ENCODE data around the gene CDKAL1.

The CDKAL1 gene

GRCh38 chr6:21104288-21104687, 570.0 kb downstream of the CDKAL1 start:
- no peak for DNase-seq (ENCODE audit: low read depth)

GRCh38 chr6:21107796-21108195, 573.5 kb downstream of the CDKAL1 start:
- no peak for DNase-seq (ENCODE audit: low read depth)

GRCh38 chr6:21109391-21110178, 575.3 kb downstream of the CDKAL1 start:
- no peak for DNase-seq (ENCODE audit: low read depth)

DNA sequence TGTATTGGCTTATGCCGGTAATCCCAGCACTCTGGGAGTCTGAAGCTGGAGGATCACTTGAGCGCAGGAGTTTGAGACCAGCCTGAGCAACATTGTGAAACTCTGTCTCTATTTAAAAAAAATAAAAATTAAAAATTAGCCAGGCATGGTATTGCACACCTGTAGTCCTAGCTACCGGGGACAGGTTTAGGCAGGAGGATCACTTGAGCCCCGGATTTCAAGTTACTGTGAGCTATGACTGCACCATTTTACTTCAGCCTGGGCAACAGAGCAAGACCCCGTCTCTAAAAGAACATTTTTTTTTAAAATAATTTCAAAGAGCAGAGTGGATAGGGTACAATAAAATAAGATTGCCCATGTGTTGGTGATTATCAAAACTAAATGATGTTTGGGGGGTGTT, 576.4 kb downstream of the CDKAL1 start:
- DNase-seq (ENCODE audit: low read depth), result no peak

DNA sequence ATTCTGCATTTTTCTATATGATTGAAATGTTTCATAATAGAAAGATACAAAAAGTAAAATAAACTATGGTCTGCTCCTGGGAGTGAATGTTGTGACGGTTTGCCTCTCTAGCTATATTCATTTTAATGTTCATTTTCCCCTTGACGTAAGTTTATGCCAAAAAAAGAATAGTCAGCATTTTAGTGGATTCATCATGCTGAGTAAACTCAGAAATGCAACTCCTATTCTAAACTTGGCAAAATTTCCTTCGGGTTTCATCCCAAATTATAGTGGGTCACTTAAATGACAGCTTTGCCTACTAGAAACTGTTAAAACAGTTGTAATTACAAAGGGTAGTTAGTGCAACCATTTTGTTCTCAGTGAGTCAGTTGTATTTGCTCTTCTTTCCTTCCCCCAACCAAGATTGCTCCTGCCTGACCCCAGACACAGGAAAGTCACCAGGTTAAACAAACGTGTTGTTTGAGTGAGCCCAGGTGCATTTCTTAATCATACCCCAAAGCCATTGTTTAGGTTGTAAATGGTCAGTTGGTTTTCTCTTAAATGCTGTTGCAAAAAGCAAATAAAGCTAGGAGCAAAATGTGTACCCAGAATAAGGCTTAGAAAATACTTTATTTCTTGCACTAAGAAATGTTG, 577.0 kb downstream of the CDKAL1 start:
- no peak for DNase-seq (ENCODE audit: low read depth)

- DNase-seq (ENCODE audit: low read depth), result no peak
Measured at GRCh38 chr6:21115111-21115510, 580.9 kb downstream of the CDKAL1 start.

DNA sequence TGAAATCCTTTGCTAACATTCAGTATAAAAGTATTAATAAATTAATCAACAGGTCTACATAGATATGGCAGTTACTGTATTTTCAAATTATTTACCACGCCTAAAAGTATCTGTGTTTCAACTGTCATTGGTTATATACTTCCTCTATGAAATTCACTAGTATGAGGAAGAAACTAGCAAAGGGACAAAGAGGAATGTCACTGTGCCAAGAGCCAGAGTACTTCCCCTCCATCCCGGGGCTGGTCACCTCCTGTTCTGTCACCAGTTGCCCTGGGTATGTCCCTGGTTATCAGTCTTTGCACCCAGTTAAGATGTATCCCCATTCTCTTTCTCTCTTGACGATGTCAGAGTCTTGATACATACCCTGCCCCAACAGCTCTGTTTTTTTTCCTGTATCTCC, 582.5 kb downstream of the CDKAL1 start:
- no peak for DNase-seq (ENCODE audit: low read depth)

DNA sequence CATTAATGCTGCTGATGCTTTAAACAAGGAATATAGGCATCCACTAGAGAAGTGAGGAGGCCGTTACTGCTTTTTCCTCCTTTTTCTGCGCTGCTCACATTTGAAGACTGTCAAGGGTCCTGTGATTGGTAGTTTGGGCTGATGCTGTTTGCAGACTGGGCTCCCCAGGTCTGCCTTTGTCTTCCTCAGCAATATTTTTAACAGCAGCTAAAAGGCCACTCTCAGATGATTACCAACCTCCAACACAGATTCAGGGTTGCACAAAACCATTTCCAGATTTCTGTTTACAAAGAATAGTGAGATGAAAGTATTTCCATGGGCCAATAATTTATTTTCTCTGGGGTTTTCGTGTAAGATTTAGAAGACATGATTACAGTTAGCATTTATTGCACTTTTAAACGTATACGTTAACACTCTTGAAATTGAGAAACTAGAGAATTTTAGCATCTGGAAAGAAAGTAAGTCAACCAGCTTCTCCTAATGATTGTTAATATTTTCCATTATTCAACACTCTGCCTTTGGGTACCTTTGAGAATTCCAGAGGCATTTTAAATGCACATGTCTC, 584.0 kb downstream of the CDKAL1 start:
- no peak for DNase-seq (ENCODE audit: low read depth)

DNA sequence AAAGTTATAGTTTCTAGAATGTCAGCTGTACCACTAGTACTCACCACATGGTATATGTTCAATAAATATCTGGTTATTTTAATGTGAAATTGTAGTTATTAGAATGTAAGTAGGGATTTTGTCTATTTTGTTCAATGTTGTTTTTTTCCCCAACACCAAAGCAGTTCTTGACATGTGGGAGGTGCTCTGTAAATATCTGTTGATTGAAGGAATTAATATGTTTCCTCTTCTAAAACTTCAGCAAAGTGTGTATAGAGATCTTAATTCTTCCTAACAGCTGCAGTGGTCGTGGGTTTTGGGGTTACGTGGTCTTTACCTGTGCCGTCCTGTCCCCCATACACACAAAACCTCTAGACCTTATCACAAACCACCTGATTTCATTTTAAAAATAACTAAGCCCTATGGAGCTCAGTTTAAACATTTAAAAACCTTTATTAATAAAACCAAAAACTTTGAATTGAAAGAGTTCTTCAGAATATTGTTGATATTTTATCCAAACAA, 587.4 kb downstream of the CDKAL1 start:
- no peak for DNase-seq (ENCODE audit: low read depth)

DNA sequence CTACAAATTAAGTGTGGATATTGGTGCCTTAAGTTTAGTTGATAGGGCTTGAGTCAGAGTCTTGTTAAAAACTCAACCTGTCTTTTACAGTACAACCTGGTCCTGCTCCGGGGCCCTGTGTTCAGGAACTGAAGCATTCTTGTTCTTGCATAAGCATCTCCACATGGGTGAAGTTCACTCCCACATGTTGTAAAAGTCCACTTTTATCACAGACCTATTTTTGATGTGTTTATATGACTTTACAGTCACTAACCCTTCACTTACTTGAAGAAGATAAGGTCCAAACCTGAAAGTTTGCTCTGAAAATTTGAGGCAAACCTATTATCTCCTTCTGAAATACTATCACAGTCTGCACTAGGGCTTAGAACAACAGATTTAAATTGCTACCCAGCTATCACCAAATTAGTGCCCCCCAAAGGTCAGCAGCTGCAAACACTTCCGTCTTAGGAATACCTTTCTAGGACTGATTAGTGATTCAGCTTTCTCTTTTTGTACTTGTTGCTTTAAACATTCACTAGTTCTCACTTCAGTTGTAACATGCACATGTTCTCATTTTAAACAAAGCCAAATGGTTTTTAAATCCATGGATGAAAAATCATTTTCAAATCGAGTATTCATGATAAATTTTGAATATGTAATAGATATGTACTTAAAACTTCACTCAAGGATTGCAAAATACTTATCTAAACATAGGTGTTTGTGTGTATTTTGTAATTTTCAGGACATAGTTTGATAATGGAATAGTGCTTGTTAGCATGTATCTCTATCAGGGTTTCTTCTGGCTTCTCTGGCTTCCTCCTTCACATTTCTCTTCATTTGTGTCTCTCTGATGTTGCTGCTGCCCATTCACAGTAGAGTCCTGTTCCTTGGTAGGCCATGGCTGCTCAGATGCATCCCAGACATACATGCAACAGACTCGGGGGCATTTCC, 589.5 kb downstream of the CDKAL1 start:
- DNase-seq (ENCODE audit: low read depth), result no peak

DNA sequence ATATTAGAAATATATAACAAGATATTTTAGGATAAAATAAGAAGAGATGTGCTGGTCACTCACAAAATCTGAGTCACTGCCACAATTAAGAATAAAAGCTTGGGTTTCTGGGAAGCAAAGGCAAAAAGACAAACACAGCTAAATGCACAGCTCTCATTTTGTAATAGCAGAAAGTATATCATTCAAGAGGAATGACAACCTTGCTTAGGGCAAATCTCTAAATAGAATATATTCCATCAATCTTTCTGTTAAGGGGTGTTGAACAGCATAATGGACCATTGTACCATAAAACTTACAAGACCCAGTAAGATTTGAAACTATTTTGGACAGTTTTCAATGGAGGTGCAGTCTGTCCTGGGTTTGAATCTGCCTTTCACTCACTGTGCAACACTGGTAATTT, 594.3 kb downstream of the CDKAL1 start:
- DNase-seq (ENCODE audit: low read depth), result no peak

DNA sequence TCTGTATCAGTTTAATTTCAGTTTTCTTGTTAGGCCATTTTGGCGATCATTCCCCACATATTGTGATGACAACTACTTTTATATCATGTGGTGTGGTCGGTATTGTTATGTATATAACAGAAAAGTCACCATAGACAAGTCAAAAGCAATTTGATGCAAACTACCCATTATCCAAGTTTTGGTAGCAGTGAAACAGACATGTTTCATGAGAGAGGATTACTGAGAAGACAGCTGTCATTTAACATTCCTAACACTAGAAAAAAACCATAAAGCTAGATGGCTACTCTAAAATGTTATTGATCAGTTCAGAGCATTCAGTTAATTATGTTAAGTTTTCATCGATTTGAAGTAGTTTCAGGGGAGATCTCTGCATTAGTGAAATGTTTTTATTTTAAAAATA, 597.1 kb downstream of the CDKAL1 start:
- DNase-seq (ENCODE audit: low read depth), result no peak

GRCh38 chr6:21132446-21132845, 598.2 kb downstream of the CDKAL1 start:
- DNase-seq (ENCODE audit: low read depth), result no peak

GRCh38 chr6:21132856-21133838, 598.9 kb downstream of the CDKAL1 start:
- DNase-seq (ENCODE audit: low read depth), result no peak

DNA sequence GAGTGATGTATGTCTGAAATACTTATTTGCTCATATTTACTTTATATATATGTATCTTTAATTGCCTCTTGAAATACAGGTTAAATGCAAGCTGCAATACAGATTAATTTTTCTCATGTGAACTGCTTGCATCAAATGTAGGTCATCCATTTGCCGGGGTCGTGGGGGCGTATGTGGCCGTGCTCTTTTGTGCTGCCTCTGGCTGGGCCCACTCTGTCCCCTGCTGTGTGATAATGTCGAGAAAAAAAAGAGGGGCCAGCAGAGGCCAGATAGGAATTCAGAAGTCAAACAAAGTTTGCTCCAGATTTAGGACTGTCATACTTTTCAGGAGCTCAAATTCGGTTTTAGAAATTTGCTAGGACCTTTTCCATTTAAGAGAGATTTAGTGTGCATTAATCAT, 599.6 kb downstream of the CDKAL1 start:
- no peak for DNase-seq (ENCODE audit: low read depth)

DNA sequence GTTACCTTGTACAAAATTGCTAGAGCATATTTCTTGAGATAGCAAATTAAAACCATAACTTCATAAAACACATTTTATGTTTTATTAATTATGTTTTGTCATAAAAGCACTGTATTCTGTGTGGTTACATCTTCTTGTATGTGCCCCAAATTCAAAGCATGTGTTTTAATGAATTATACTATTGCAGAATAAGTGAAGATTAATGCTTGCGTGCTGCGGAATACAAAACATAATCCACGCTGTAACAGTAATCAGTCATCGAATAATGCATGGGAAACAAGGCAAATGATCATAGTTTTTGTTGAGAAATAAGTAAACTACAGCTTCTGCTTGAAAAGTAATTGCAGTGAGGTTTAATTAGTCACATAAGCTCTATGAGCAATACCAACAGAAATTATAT, 600.1 kb downstream of the CDKAL1 start:
- DNase-seq (ENCODE audit: low read depth), result no peak

DNA sequence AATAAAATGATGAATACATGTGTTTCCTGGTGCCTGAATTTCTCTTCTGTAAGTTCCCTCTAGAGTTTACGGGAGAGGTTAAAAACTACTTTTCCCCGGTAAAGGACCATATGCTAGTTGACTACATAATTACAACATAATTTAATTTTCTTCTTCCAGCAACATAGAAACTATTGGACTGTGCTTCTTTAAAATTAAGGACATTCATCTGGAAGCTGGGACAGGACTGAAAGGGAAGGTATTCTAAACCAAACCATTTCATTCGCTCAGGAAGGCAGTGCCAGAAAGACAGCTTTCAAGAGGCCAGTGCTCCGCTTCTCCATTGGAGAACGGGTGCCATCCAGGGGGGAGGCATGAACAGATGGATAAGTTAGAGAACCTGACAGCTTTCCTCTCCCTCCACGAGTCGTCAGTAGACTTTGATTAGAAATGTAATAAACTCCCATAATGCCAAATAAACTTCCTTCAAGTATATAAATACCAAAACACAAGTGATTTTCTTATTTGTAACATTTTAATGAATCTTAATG, 601.3 kb downstream of the CDKAL1 start:
- no peak for DNase-seq (ENCODE audit: low read depth)

DNA sequence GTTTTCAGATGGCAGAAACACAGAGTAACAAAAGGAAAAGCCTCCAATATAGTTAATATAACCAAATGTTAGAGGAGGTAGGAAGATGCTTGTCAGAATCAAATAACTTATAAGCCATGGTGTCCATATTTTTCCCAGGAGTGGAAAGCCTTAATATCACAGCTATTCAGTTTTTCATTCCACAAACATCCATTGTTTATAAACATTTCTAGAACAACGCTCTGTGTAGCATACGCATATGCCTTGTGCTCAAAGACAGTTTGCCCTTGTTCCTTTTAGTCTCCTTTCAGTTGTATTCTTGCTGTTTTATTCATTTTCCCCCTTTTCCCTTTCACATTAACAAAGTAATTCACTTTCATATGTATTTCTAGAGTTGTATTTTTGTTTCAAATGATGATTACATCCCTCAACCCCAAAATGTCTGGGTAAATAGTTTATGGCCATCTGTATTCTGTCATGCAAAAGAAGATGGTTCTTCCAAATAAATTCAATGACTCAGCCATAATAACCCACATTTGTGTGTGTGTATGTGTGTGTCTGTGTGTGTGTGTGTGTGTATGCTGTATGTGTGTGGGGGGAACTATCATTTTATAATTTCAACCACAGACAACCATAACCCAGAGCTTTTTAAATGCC, 603.6 kb downstream of the CDKAL1 start:
- DNase-seq (ENCODE audit: low read depth), result no peak

DNA sequence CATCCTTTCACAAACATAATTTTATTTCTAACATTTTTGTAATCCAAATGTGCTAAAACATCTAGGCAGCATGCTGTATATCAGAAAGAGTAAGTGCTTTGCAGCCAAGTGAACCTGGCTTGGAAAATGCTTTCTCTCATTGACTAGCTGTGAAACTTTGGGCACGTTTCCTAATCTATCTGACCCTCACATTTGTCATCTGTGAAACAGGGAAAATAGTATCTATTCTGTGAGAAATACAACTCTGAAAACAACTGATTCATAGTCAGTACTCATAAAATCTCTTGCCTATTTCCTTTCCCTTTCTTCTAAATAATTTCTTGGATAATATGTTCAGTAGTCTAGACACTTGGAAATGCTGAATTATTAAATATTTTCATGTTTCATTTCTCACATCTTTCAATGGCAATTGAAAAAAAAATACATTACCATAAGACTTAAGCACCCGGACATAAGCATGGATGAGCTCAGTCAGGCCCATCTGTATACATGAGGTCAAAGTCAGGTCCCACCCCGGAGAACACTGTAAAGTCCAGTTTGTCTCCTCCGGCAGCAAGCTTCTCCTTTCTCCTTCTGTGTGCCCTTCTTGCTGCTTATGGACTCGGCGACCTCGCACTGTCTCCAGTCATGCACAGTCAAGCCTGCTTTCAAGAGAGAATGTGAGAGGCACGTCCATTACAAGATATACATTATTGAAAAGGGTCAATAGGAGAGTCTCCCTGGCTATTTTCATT, 604.2 kb downstream of the CDKAL1 start:
- no peak for DNase-seq (ENCODE audit: low read depth)

DNA sequence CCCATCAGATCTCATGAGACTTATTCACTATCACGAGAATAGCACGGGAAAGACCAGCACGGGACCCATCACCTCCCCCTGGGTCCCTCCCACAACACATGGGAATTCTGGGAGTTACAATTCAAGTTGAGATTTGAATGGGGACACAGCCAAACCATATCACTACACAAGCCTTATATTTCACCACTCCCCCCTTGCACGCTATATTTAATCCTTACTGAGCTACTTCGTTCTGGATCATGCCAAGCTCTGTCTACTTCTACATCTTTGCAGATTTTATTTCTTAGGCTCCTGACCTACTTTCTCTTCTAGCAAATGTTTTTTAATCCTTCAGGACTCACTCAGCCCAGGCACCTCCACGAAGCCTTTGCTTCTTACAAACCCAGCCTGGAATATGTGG, 606.7 kb downstream of the CDKAL1 start:
- no peak for DNase-seq (ENCODE audit: low read depth)
